Left cardiac atrium (tissue), 4 donors: ENCODE data around the gene DNAAF8. TPM values are rescaled to one million over a fixed set of nuclear protein-coding genes. Genes with fewer than 3 reads are reported as not detected.

Experiments
- ATAC-seq, 2 donors: fragments of 200-7000 bp; cut with Tn5 transposase; one replicate each; pipeline ENCODE4 v1.9.1; 2020; ENCODE audit warnings: mild to moderate bottlenecking in 2 of 2, moderate library complexity in 2 of 2
- DNase-seq: peaks from one replicate; pipeline ENCODE4 v3.0.0-alpha.2; 2020
- intact Hi-C, 2 donors: fragments of 100-400 bp; cut with DNase I; formaldehyde crosslinking; loops; one replicate each; pipeline versions ENCODE4 v1.14.1 to v1.15.1; 2022 to 2023
- long read RNA-seq: library from polyadenylated mRNA; unstranded; transcript quantifications from one replicate; pipeline ENCODE4 v2.0.0, GENCODE V29; 2021
- total RNA-seq, 2 donors: library from RNA; stranded (reverse); fragmentation: NEBNext Ultra II Directional; extraction: Animal tissue kit (Norgen Biotek cat#: 25700); gene quantifications; one replicate each; pipeline ENCODE4 v1.2.1, GENCODE V29; 2021
- donor health status: DM: no; HTN: yes; CAD: no.
- donor health status: DM: no; HTN: yes; CAD: no; lungs with severe emphysema.
- donor health status: DM: yes; HTN: yes; CAD: no.
- donor health status: Dilated cardiomyopathy.

Gene DNAAF8
- under 1 TPM; 0.52 to 0.85 TPM for total RNA-seq
- long read RNA-seq, partial matches to known transcripts = 1 of 1 reads
- long read RNA-seq, other reads (novel, unspliced or antisense) = 0 of 1 reads

DNA sequence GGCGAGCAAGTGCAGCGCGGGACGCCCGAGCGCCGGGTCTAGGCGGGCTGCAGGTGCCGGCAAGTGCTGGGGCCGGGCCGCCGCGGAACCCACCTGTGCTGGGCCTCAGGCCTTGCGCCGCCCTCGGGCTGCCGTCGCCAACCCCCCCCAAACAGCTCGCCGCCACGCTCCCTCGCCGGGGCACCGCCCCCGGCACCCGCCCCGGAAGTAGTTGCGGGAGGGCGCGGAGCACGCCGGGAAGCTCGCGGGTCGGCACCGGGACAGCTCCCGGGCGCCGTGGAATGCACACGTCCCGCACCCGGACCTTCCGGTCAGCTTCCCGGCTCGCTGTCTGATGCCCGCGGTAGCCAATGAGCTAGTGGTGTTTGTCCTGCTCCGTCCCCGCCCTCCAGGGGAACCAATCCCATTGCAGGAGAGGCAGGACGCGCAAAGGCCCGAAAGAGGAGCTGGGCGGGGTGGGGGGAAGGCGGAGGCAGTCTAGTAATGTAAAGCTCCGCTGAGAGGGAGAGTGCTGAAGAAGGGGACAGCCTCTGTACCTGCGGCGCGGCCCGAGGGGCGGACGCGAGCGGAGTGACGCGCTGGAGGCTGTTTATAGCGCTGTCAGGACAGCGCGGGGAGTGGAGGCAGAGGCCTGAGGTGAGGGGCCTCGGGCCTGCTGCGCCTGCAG lies at the start of gene DNAAF8, which contains the start of gene ANKS3:
TSS of gene DNAAF8 (plus strand) at position 475 of the 667 bp plus-strand sequence. CDS start 1,978 bp downstream, outside the sequence.
TSS of gene ANKS3 (minus strand) at position 209 of the 667 bp plus-strand sequence. CDS start 4,122 bp downstream, outside the sequence.
- peak; percentile 98 for ATAC-seq
- intact Hi-C loops = no loop called here
- DNase-seq = peak; percentile 97

DNA sequence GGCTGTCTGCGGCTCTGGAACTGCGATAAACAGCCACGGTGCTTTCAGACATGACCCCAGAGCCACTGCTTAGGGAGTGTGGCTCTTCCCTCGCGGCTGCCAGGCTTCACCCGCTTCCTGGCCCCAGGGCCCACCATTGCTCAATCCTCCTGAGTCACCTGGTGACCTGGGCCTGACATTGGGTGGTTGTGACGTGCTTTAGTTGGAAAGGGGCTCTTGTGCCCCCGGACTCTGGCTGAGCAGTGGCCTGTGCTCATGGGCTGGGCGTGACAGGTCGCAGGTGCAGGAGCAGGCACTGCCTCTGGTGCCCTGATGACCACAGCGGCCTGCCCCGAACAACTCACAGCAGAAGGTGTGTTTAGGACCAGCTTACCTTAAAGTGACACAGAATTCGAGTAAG lies 49.6 kb upstream of the DNAAF8 start:
- no peak for ATAC-seq
- no peak for DNase-seq
- intact Hi-C loops = no loop called here

DNA sequence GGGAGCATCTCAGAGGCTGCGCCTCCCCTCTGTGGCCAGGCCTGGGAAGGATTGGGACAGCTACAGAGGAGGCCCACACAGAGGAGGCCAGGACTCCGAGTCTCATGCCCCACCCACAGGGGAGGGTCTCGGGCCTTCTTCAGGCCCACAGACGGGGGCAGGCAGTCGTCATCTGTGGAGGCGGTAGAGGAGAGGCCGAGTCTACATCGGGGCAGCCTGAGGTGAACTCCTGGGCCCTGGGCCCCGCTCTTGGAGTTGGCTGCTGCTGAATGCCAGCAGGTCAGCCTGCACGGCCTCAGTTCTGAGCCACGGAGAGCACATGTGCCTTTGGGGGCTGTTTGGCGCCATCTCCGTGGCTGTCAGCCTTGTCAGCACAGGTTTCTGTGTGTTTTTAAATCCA lies 49.0 kb upstream of the DNAAF8 start:
- no peak for DNase-seq
- ATAC-seq = no peak

DNA sequence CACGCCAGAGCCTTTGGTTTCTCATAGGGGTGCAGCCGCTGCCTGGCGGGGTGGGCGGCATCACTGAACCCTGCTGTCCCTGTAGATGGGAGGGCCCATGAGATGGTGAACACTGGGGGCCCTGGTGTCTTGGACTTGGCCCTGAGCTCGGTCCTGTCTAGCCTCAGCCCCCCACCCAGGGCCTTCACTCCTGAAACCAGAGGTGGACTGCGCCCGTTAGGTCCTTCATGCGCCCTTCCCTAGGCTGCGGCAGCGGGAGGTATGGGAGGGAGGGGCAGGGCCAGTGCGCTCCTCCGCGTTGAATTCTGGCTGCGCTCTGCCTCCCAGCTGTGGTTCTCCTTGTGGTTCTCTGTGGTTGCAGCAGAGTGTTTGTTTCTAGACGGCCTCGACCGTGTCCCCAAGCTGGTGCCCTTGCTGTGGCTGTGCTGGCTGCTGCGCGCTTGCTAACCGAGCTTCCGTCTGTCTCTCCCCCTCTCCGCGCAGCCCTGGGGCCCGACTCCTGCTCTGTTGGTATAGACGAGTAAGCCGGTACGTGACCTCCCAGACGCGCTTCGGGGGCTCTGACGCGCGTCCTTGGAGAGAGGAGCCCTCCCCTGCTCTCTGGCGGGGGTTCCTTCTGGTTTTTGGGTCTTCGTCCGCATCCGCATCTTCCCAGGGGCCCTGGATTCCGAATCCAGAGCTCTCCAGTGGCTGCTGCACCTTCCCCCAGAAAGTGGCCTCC lies 48.4 kb upstream of the DNAAF8 start:
- intact Hi-C loops = no loop called here
- DNase-seq (no peak), ATAC-seq (no peak)

More for the DNA sequence above, 49.0 kb upstream of the DNAAF8 start:
- intact Hi-C loops = no loop called here

DNA sequence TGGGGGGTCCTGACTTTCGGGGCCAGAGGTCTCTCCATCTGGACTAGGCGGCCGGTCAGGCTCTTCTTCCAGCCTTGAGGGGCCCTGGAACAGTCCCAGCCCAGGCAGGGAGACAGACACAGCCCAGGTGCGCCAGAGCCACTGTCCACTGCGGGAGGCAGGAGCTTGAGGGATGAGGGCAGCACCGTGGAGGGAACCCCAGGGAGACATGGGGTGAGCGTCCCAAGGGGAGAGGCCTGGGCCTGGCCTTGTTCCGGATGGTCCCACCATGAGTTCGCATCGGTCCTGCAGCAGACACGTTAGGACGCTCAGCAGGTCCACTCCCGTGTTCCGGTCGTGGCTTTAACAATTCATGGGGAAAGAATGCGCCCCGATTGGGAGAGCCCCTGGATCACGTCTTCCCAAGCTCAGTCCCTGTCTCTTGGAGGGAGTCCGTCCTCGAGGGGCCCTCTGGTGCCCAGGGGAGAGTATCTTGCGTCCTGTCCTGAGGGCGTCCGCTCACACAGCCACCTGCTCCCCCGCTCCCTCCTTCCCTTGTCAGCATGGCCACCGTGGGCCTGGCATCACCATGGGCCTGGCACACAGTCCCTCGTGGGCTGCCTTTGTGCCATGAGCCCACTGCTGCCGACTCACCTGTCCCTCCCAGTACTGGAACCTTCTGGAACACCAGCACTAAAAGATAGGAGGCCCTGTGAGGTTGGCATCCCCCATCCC lies 47.7 kb upstream of the DNAAF8 start:
- DNase-seq = no peak
- intact Hi-C loops = no loop called here

DNA sequence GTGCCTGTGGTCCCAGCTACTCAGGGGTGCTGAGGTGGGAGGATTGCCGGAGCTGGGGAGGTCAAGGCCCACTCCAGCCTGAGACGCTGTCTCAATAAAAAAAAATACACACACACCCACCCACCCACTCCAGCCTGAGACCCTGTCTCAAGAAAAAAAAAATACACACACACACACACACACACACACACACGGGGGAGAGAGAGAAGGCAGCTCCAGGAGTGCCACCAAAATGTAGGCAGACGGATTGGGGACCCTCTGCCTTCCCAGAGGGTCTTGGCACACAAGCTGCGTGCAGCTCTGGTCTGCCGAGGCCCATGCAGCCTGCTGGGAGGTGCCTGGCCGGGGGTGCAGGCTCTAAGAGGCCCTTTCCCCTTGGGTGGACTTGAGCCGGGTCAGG lies 46.9 kb upstream of the DNAAF8 start:
- ATAC-seq = no peak
- DNase-seq = no peak
- intact Hi-C loops = no loop called here

More for the DNA sequence above, 47.7 kb upstream of the DNAAF8 start:
- ATAC-seq = no peak

DNA sequence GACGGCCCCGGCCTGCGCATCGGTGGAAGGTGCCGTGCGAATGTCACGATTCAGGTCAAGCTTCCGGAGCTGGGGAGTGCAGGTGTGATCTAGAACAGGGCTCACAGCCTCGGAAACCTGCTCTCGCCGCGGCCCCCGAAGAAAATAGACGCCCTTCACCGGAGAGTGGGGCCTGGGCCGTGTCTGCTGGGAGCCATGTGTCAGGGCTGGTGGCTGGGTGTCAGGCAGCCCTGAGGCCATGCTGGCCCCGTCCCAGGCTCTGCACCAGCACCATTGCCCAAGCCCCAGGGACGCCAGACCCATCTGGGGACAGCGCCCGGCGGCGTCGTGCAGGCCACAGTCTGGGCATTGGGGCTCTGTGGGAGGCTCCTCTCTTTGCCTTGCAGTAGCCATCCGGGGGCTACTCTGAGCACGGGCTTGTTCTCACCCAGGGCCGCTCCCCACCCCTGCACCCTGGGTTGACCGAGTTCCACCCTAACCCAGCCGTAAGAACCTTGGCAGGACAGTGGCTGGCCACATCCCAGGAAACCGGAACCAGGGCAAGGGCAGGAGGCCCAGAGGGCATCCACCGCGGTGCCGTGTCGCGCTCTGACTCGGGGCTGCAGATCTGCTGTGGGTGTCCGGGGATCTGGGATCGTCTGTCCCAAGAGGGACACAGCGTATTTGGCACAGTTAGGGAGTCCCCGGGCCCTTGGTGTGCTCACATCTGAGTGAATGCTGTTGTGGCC lies 46.2 kb upstream of the DNAAF8 start:
- no peak for DNase-seq
- intact Hi-C loops = no loop called here
- ATAC-seq = peak in 1 of 2 donors; percentile 6

DNA sequence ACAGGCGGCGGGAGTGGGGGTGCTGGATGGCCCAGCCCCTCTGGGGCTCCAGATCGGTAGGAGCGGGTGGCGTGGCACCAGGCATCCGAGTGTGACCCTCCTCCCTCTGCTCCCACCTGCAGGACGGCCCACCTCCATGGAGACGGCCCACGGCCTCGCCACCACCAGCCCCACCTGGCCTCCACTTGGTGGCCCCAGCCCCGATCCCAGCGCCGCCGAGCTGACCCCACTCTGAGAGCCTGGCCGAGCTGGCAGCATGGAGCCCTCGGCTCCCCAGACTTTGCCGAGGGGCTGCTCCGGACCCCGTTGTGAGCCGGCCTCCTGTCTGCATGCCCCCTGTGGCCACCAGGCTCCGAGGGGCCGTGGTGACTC lies 45.7 kb upstream of the DNAAF8 start:
- DNase-seq (no peak), ATAC-seq (no peak)
- intact Hi-C loops = no loop called here

DNA sequence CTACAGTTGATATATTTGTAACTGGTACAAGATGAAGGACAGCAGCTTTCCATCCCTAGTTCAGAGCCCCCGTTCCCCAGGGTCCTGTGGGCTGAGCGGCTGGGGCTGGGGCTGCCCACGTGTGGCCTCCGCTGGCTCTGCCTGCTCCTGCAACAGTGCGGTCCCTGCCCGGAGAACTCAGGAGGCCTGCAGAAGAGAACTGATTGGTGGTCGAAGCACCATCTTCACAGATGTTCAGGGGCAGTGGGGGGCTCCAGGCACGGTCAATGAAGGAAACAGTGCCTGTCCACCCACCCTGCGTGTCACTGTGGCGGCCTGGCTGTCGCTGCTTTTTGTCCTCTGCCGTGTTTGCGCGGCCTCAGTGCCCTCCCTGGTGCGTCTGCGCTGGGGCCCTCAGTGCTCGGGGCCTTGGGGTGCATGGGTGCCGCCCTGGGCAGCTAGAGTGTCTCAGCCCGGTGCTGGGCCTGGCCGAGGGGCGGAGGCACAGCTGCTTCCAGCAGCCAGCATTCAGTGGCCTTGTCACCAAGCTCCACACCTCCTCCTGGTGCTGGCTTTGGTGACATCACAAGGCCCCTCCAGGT lies 45.2 kb upstream of the DNAAF8 start:
- DNase-seq (no peak), ATAC-seq (no peak)
- intact Hi-C loops = no loop called here

DNA sequence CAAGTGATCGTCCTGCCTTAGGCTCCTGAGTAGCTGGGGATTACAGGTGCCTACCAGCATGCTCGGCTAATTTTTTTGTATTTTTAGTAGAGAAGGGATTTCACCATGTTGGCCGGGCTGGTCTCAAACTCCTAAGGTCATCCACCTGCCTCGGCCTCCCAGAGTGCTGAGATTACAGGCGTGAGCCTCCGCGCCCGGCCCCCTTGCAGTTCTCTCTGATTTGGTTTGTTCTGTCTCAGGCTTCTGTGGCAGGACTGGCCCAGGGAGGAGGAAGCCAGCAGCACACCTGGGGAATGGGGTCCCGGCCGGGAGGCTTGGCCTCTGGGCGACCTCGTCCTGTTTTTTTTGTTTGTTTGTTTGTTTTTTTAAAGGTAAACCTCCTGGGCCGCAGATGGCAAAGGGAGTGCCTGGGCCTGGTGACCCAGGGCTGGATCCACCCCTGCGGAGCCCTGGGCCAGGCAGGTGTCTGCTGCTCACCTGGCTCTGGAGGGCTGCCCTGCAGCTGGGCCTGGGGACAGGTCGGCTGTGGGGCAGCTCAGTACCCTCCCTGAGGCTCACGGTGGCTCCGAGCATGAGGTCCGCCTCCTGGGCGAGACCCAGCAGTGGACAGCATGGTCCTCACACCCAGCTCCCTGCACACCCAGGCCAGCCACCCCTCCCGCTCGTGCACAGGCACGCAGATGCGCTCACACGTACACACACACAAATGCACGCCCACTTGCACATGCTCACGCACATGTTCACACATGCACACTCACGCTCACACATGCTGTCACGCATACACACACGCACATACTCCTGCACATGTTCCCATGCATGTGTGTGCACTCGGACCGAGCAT lies 44.3 kb upstream of the DNAAF8 start:
- DNase-seq (no peak), ATAC-seq (no peak)
- intact Hi-C loops = no loop called here

DNA sequence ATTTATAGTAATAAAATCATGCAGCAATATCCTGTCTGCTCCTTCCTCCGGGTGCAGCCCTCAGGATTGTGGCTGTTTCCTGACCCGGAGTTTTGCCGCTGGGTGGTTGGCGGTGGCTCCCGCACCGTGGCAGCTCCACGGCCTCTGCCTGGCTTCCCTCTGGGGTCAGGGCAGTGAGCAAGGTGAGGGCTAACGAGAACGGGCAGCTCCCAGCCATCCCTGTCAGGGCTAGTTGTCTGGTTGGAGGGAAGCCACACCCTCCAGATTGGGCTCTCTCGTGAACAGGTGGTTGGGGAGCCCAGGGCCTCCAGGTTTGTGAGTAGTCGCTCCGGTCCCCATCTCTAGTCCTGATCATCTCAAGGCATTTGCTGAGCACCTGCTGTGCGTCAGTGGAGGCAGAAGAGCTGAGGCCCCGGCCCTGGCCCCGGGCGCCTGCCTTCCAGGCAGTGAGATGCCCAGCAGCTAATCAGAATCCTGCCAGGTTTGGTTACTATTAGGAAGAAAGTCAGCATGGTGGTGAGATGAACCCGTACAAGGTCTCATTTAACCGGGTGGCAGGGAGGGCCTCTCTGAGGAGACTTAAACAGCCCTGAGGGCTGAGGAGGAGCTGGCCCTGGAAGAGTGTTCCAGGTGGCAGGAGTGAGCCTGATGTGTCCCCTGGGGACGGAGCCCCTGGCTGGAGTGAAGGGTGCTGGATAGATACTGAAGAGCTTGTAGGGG lies 43.2 kb upstream of the DNAAF8 start:
- intact Hi-C loops = no loop called here
- ATAC-seq (no peak), DNase-seq (no peak)

DNA sequence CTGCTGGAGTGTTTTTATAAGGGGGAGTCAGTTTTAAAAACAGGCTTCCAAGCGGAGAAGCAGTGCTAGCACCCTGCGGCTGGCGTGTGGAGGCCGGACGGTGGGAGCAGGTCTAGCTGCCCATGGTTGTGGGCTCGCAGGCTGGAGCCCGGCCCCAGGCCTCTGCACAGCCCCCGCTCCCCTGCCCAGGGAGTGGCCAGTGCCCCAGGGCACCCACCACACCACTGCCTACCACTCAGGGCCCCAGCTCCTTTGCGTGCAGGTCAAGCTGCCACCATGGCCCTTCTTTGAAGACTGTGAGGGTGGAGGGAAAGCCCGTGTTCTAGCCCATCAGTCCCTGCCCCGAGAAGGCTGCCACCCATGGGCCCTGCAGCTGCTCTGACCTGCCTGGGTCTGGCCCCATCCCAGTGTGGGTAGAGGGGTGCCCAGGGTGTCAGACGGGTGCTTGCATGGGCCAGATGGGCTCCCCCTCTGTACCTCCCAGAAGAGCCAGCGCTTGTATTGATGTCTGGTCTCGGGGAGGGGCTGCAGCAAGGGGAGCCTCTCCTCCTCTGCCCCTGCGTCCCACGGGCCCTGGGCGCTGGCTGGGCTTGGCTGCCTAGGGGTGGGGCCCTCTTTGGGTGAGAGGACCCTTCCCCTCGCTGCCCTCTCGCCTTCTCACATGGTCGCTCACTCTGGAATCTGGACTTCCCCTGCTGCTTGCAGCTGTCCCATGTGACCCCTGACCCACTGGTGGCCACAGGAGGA lies 42.5 kb upstream of the DNAAF8 start:
- ATAC-seq = no peak
- intact Hi-C loops = no loop called here
- no peak for DNase-seq

DNA sequence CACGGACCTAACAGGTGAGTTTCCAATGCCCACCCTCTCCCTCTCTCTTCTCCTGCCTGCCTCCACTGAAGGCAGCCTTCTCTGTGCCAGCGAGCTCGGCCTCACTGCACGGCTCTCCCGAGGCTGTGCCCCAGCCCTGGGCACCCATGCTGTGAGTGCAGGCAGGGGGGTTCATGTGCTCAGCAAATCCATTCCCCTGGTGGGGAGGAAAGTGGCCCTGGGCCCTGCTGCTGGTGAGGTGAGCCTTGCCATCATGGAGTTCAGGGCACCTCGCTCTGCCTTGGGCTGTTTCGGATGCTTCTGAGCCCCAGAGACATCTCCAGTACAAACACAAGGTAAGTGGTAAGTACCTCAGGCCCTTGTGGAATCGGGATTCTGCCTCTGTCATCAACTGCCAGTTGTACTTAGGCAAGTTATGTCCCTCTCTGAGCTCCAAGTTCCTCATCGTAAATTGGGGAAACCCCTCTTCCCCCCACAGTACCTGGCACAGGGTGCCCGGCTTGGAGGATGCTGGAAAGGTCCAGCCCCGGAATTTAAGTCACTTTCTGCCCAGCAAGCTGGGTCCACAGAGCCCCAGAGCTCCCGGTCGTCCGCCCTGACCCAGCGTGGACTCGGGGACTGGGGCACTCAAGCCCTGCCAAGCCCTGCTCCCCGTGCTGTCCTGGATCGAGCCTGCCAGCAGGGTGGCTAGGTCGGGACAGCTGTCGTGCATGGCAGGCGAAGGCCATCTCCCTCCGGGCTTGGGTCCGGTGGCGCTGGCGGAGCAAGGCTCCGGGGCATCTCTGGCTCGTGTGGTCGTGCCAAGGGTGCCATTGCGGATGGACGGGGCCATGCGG lies 41.7 kb upstream of the DNAAF8 start:
- intact Hi-C loops = no loop called here
- DNase-seq = no peak
- peak; percentile 1 to 5 for ATAC-seq

DNA sequence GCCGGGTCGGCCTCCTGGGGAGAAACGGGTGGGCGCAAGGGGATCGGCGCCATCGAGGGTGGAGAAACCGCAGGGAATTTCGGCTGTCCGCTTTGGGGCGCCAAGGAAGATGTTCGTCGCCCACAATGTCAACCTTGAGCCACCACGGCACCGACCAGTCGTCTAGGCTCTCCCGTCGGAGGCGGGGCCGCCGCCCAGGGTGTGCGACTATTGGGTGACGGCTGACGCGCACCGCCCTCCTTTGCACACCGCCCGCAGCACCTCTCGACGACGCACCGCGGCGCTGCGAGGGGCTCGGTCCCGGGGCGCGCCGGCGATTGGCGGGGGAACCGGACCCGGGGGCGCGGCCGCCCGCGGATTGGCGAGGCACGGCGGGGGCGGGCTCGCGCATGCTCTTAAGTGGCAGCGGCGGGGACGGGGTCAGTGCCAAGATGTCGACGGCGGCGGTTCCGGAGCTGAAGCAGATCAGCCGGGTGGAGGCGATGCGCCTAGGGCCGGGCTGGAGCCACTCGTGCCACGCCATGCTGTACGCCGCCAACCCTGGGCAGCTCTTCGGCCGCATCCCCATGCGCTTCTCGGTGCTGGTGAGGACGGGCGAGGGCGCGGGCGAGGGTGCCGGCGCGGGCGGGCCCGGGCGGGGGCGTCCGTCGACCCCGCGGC lies 40.9 kb upstream of the DNAAF8 start, which contains the start of gene NUDT16L1:
TSS of gene NUDT16L1 (plus strand) at position 267 of the 660 bp plus-strand sequence. CDS start at position 432, 165 bp downstream.
- peak; percentile 97 for DNase-seq
- intact Hi-C loops = no loop called here
- peak; percentile 91 to 96 for ATAC-seq

DNA sequence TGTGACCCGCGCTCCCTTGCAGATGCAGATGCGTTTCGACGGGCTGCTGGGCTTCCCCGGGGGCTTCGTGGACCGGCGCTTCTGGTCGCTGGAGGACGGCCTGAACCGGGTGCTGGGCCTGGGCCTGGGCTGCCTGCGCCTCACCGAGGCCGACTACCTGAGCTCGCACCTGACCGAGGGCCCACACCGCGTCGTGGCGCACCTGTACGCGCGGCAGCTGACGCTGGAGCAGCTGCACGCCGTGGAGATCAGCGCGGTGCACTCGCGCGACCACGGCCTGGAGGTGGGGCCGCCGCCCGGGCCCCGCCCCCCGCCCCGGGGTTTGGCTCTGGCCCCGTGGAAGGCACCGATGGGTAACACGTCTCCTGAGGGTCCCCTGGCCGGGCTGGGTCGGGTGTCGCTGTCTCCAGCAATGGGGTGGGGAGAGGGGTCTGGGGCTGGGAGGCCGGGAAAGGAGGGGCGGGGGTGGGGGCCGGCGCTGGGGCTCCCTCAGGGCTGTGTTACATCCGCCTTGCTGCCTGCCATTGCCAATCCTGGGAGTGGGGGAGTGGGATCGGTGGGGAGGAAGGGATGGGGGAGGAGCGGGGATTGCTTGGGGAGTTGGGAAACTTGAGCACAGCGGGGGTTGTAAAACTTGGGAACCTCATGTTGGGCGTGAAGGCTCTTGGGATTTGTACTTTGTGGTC lies 40.2 kb upstream of the DNAAF8 start:
- ATAC-seq (peak; percentile 46 to 60), DNase-seq (peak; percentile 56)
- intact Hi-C loops = no loop called here
